GM12878 (cell line): ENCODE results near the gene ZMIZ2. TPM values are rescaled to one million over a fixed set of nuclear protein-coding genes. Genes with fewer than 3 reads are reported as not detected.

Experiments used
- ATAC-seq: fragments of 200-7000 bp; cut with Tn5 transposase; 3 replicates; pipeline ENCODE4 v1.9.1; 2020; ENCODE audit warnings: mild to moderate bottlenecking, moderate library complexity
- BruUV-seq: library from RNA; stranded (reverse); fragments of 400-500 nt; replicated peaks from 2 replicates; lab custom pipeline; 2021; lab: Mats Ljungman, UMichigan
- CTCF ChIA-PET: fragments of 300-600 bp; sonication (Branson Sonifier 250); formaldehyde crosslinking; extraction: SDS; loops from one replicate; lab custom pipeline; 2021; ENCODE audit warnings: inconsistent platforms; lab: Yijun Ruan, JAX
- POLR2A ChIA-PET: fragments of 350-600 bp; formaldehyde crosslinking; extraction: SDS; loops from one replicate; lab custom pipeline; 2021; ENCODE audit warnings: inconsistent platforms; lab: Charles Lee
- RAD21 ChIA-PET: fragments of 300-600 bp; sonication (Branson Sonifier 250); formaldehyde crosslinking; loops from one replicate; lab custom pipeline; 2023; ENCODE audit warnings: antibody characterized with exemption; ENCODE audit not compliant: unreplicated experiment; lab: Charles Lee
- SMC1A ChIA-PET: fragments of 300-600 bp; sonication (Branson Sonifier 250); formaldehyde crosslinking; loops from one replicate; lab custom pipeline; 2023; ENCODE audit not compliant: unreplicated experiment, uncharacterized antibody; lab: Charles Lee
- DNase-seq: peaks from one replicate; pipeline ENCODE4 v3.0.0-alpha.2; 2011; ENCODE audit warnings: low read depth, low spot score
- FAIRE-seq: peaks from 3 replicates; lab custom pipeline; 2011; peaks lifted over from hg19 to GRCh38; lab: Jason Lieb, UNC
- H2AFZ ChIP-seq: 2 replicates; pipeline ENCODE4 v1.6.0; 2011; ENCODE audit warnings: low read depth, low read length, control low read depth; ENCODE audit not compliant: control insufficient read depth
- H3K27ac ChIP-seq: 2 replicates; pipeline ENCODE4 v1.5.1; 2011; ENCODE audit warnings: control low read depth; ENCODE audit not compliant: control insufficient read depth, insufficient read depth
- H3K27me3 ChIP-seq, 2 experiments: replicated peaks in 1 of 2; 2 replicates each; pipeline versions ENCODE4 v1.6.0 to v1.6.1; 2011; ENCODE audit warnings: low read length in 1 of 2; ENCODE audit not compliant: control insufficient read depth in 2 of 2, insufficient read depth in 2 of 2
- H3K36me3 ChIP-seq, 2 experiments: 2 replicates each; pipeline ENCODE4 v1.5.1; 2011; ENCODE audit warnings: low read length in 1 of 2; ENCODE audit not compliant: control insufficient read depth in 2 of 2, insufficient read depth in 2 of 2
- H3K4me1 ChIP-seq: 2 replicates; pipeline ENCODE4 v1.6.1; 2011; ENCODE audit warnings: mild to moderate bottlenecking, low read length, moderate library complexity, mixed read lengths; ENCODE audit not compliant: control insufficient read depth, insufficient read depth
- H3K4me2 ChIP-seq: 2 replicates; pipeline ENCODE4 v1.6.0; 2011; ENCODE audit warnings: control low read depth; ENCODE audit not compliant: control insufficient read depth, insufficient read depth
- H3K4me3 ChIP-seq: fragments of 200-600 bp; sonication (generic); 2 replicates; pipeline ENCODE4 v1.5.1; 2016
- H3K79me2 ChIP-seq: 2 replicates; pipeline ENCODE4 v1.6.0; 2011; ENCODE audit warnings: low read length; ENCODE audit not compliant: control insufficient read depth, insufficient read depth
- H3K9ac ChIP-seq: 2 replicates; pipeline ENCODE4 v1.8.0; 2011; ENCODE audit warnings: low read length, control low read depth, mixed read lengths; ENCODE audit not compliant: control insufficient read depth, insufficient read depth
- H3K9me3 ChIP-seq: replicated peaks from 3 replicates; pipeline ENCODE4 v1.5.1; 2011; ENCODE audit warnings: mild to moderate bottlenecking, low read length; ENCODE audit not compliant: control insufficient read depth, insufficient read depth
- H4K20me1 ChIP-seq: 2 replicates; pipeline ENCODE4 v1.6.0; 2011; ENCODE audit not compliant: control insufficient read depth, insufficient read depth
- ASH2L ChIP-seq: fragments of 300-600, 200-600 bp; sonication (generic); IDR thresholded peaks from 2 replicates; pipeline ENCODE4 v1.6.1; 2017; ENCODE audit warnings: low read depth, mild to moderate bottlenecking, borderline replicate concordance
- POLR2AphosphoS5 ChIP-seq: IDR thresholded peaks from 2 replicates; pipeline ENCODE4 v1.6.1; 2011; ENCODE audit warnings: mild to moderate bottlenecking, low read length, inconsistent platforms
- ZNF384 ChIP-seq: IDR thresholded peaks from 2 replicates; pipeline ENCODE4 v1.6.1; 2012; ENCODE audit warnings: low read depth, mild to moderate bottlenecking, low read length, improper control_type of control experiment, borderline replicate concordance
- WGBS: methylation state at CpG from one replicate; pipeline ENCODE4 v1.1.6; 2016; ENCODE audit warnings: low lambda C conversion rate; ENCODE audit not compliant: insufficient replicate concordance, insufficient coverage; ENCODE audit errors: missing lambda C conversion rate; 5-methylcytosine and 5-hydroxymethylcytosine counted together
- in situ Hi-C: fragments of 300-500 bp; cut with MboI; formaldehyde crosslinking; loops from 9 replicates; pipeline ENCODE4 v1.14.3; 2018; ENCODE audit warnings: mixed read lengths
- intact Hi-C: fragments of 100-400 bp; cut with micrococcal nuclease; formaldehyde crosslinking; loops from one replicate; pipeline ENCODE4 v1.14.2; 2022; ENCODE audit not compliant: unreplicated experiment
- polyA plus RNA-seq, 11 experiments: library from polyadenylated mRNA; depleted of rRNA in 4 of 11; unstranded in 6 of 11; stranded (reverse) in 5 of 11; fragments of >200 nt; fragmentation: Nextera tagmentation in 4 of 11; fragmentation: Illumina TruSeq in 1 of 11; extraction: Ambion mirVana in 4 of 11; extraction: Trizol in 1 of 11; gene quantifications; 1 replicate in 1 of 11; 2 replicates in 10 of 11; pipeline versions ENCODE4 v1.2.1 to v1.2.3, GENCODE V29; 2011 to 2016; ENCODE audit warnings: inconsistent platforms in 2 of 11, missing spikeins in 2 of 11, low read depth in 1 of 11
- total RNA-seq, 4 experiments: library from RNA; depleted of rRNA in 3 of 4; stranded (reverse); fragments of >200 nt in 3 of 4; fragmentation: Illumina TruSeq in 1 of 4; extraction: Trizol in 1 of 4; gene quantifications; 2 replicates each; pipeline versions ENCODE4 v1.2.1 to v1.2.3, GENCODE V29; 2013 to 2021
- TF ChIP-seq, protein P1 (sequence below): IDR thresholded peaks from 2 replicates; pipeline ENCODE4 v1.6.1; 2012; ENCODE audit warnings: low read depth, low read length, improper control_type of control experiment

Gene ZMIZ2
- total and polyA plus RNA-seq, 10 of the 15 experiments (the other 5 are each of a cell fraction or from before 2014, with no cell fraction given) = 0.71 to 158 (median 17.0) TPM

DNA sequence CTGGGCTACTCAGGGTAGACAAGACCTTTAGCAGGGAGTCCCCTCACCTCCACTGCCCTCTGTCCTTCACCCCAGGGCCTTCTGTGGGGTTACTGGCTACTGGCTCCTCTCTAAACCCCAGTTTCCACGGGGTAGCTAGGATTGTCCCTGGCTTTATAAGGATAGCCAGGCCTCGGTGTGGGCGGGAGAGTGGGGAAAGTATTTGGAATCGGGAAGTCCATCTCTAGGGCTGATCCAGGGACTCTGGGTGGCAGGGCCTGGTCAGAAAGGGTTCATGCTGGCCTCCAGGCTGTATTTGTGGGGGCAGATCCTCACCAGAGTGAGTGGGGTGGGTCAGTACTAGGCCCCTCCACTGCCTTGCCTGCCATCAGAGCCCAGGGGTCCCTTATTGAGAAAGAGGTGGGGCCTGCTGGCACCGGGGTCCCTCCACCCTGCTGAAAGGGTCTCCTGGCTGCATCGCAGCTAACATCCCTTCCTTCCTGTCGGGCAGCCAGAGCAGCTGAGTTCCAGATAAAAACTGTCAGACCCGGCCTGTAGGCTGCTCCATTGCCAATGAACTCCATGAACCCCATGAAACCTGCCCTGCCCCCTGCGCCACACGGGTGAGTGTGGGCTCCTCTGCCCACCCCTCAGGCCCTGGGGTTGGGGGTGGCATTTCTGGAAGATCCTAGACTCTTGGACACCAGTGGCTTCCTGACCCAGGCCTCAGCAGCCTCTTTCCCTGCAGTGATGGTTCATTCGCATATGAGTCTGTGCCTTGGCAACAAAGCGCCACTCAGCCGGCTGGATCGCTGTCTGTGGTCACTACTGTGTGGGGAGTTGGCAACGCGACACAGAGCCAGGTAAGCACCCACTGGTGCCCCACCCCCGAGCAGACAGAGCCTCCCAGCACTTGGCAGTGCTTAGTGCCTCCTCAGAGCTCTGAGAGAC lies 7.3 kb downstream of the ZMIZ2 start:
- Histone ChIP-seq H3K4me3 (no peak overlapping the region), H3K9ac (no peak overlapping the region), H3K27ac (no peak overlapping the region; the same call in 1 of the 2 replicates), H2AFZ (no peak overlapping the region), H3K9me3 (no peaks in the 10 kb centered on the region), H3K4me2 (no peak overlapping the region), H4K20me1 (peaks cover 6% of the 10 kb centered on the region; the same call in 1 of the 2 replicates), H3K27me3 (no peaks in the 10 kb centered on the region), H3K4me1 (peaks cover 31% of the 10 kb centered on the region), H3K79me2 (peaks cover 55% of the 10 kb centered on the region), H3K36me3 (peaks cover 16 to 20% of the 10 kb centered on the region in 2 experiments)
- WGBS = 95% methylated on average over 17 of the region's 17 CpGs
- BruUV-seq = no TSS peak
- DNase-seq = no peak
- no peak for TF ChIP-seq POLR2AphosphoS5
- TF ChIP-seq, protein P1, sequence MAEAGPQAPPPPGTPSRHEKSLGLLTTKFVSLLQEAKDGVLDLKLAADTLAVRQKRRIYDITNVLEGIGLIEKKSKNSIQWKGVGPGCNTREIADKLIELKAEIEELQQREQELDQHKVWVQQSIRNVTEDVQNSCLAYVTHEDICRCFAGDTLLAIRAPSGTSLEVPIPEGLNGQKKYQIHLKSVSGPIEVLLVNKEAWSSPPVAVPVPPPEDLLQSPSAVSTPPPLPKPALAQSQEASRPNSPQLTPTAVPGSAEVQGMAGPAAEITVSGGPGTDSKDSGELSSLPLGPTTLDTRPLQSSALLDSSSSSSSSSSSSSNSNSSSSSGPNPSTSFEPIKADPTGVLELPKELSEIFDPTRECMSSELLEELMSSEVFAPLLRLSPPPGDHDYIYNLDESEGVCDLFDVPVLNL = no peak
- no peak for TF ChIP-seq ASH2L
- TF ChIP-seq ZNF384 = no peak
- in situ Hi-C loops = no loop called here
- RAD21 ChIA-PET = no interaction called here
- CTCF ChIA-PET = no interaction called here
- SMC1A ChIA-PET = no interaction called here
- ATAC-seq = no peak
- intact Hi-C loops = no loop called here
- POLR2A ChIA-PET = interaction anchor here (0.8 kb wide), 1 partner anchor 119 kb away, joined by 7 read pairs; no protein-coding TSS in a partner anchor
- no peak for FAIRE-seq
